MM.1S (cell line): ENCODE results near the gene SLC15A2.

Experiments used
- DNase-seq: peaks from one replicate; pipeline ENCODE4 v3.0.0-alpha.2; 2015
- H2AFZ ChIP-seq: fragments of 300-600 bp; sonication (generic); 2 replicates; pipeline ENCODE4 v1.6.0; 2016; ENCODE audit warnings: antibody characterized with exemption, low read length
- H3F3A ChIP-seq: fragments of 300-600 bp; sonication (generic); 2 replicates; pipeline ENCODE4 v1.6.1; 2016; ENCODE audit warnings: mild to moderate bottlenecking, antibody characterized with exemption, low read length, moderate library complexity, mixed read lengths; ENCODE audit not compliant: insufficient read depth
- H3K27ac ChIP-seq: fragments of 300-600 bp; sonication (generic); 2 replicates; pipeline ENCODE4 v1.5.1; 2016; ENCODE audit warnings: mild to moderate bottlenecking, low read length
- H3K27me3 ChIP-seq: fragments of 300-600 bp; sonication (generic); replicated peaks from 2 replicates; pipeline ENCODE4 v1.6.0; 2016; ENCODE audit warnings: low read length; ENCODE audit not compliant: insufficient read depth
- H3K36me3 ChIP-seq: fragments of 300-600 bp; sonication (generic); replicated peaks from 2 replicates; pipeline ENCODE4 v1.6.1; 2016; ENCODE audit warnings: mild to moderate bottlenecking, low read length, mixed read lengths; ENCODE audit not compliant: insufficient read depth
- H3K4me1 ChIP-seq: fragments of 300-600 bp; sonication (generic); 2 replicates; pipeline ENCODE4 v1.6.1; 2016; ENCODE audit warnings: low read length, mixed read lengths
- H3K4me2 ChIP-seq: fragments of 300-600 bp; sonication (generic); 2 replicates; pipeline ENCODE4 v1.6.0; 2016; ENCODE audit warnings: low read depth, low read length
- H3K4me3 ChIP-seq: fragments of 300-600 bp; sonication (generic); 2 replicates; pipeline ENCODE4 v1.5.1; 2016; ENCODE audit warnings: low read length, mixed read lengths
- H3K79me2 ChIP-seq: fragments of 300-600 bp; sonication (generic); 2 replicates; pipeline ENCODE4 v1.6.1; 2016; ENCODE audit warnings: mixed run types, low read length, mixed read lengths
- H3K9ac ChIP-seq: fragments of 300-600 bp; sonication (generic); 2 replicates; pipeline ENCODE4 v1.6.1; 2016; ENCODE audit warnings: low read length, mixed read lengths
- H3K9me2 ChIP-seq: fragments of 300-600 bp; sonication (generic); replicated peaks from 2 replicates; pipeline ENCODE4 v1.6.1; 2016; ENCODE audit warnings: mild to moderate bottlenecking, low read length, mixed read lengths; ENCODE audit not compliant: insufficient read depth
- H3K9me3 ChIP-seq: fragments of 300-600 bp; sonication (generic); replicated peaks from 2 replicates; pipeline ENCODE4 v1.6.1; 2016; ENCODE audit warnings: mild to moderate bottlenecking, low read length, mixed read lengths; ENCODE audit not compliant: insufficient read depth
- H4K20me1 ChIP-seq: fragments of 300-600 bp; sonication (generic); 2 replicates; pipeline ENCODE4 v1.6.1; 2016; ENCODE audit warnings: mild to moderate bottlenecking, low read length, moderate library complexity, mixed read lengths; ENCODE audit not compliant: insufficient read depth
- EZH2 ChIP-seq: fragments of 300-600 bp; sonication (generic); optimal IDR thresholded peaks from 2 replicates; pipeline ENCODE3; 2017; ENCODE audit warnings: low read depth, mild to moderate bottlenecking, antibody characterized with exemption, low read length, mixed read lengths
- EZH2phosphoT487 ChIP-seq: fragments of 300-600 bp; sonication (generic); IDR thresholded peaks from 2 replicates; pipeline ENCODE4 v1.6.1; 2018; ENCODE audit warnings: antibody characterized with exemption, low read length
- TF ChIP-seq, protein P1 (sequence below): fragments of 300-600 bp; sonication (generic); IDR thresholded peaks from 2 replicates; pipeline ENCODE4 v1.5.1; 2016; ENCODE audit warnings: antibody characterized with exemption, low read length, mixed read lengths

SLC15A2 gene

DNA sequence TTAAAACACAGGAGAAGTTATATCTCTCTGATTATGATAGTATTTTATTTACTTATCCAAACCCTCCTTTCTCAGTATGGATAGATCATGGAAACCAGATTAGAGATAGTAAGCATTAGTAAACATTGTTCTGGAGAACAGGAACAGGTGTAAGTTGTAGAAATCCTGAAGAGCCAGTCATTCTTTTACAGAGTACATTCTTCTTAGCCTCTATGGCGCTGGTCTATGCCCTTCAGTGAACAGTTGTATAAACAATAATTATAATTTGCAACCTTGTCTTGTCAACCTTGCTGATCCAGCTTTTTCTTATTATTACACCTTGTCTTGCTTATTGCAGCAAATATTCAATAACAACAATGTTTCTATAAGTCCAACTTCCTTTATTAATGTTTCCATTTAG, 47.4 kb downstream of the SLC15A2 start:
- DNase-seq, result no peak
- TF ChIP-seq EZH2, result no peak
- TF ChIP-seq EZH2phosphoT487, result no peak
- TF ChIP-seq, protein P1, sequence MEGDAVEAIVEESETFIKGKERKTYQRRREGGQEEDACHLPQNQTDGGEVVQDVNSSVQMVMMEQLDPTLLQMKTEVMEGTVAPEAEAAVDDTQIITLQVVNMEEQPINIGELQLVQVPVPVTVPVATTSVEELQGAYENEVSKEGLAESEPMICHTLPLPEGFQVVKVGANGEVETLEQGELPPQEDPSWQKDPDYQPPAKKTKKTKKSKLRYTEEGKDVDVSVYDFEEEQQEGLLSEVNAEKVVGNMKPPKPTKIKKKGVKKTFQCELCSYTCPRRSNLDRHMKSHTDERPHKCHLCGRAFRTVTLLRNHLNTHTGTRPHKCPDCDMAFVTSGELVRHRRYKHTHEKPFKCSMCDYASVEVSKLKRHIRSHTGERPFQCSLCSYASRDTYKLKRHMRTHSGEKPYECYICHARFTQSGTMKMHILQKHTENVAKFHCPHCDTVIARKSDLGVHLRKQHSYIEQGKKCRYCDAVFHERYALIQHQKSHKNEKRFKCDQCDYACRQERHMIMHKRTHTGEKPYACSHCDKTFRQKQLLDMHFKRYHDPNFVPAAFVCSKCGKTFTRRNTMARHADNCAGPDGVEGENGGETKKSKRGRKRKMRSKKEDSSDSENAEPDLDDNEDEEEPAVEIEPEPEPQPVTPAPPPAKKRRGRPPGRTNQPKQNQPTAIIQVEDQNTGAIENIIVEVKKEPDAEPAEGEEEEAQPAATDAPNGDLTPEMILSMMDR, result no peak
- Histone ChIP-seq H3K79me2 (no peaks in the 10 kb centered on the region), H4K20me1 (no peaks in the 10 kb centered on the region), H3K4me2 (no peak overlapping the region), H3K4me1 (no peaks in the 10 kb centered on the region), H3K4me3 (no peak overlapping the region), H3K27ac (no peak overlapping the region), H2AFZ (no peak overlapping the region), H3F3A (no peaks in the 10 kb centered on the region), H3K27me3 (no peaks in the 10 kb centered on the region), H3K9me3 (no peaks in the 10 kb centered on the region), H3K36me3 (no peaks in the 10 kb centered on the region; the same call in 1 of the 2 replicates), H3K9me2 (no peaks in the 10 kb centered on the region), H3K9ac (no peak overlapping the region)

DNA sequence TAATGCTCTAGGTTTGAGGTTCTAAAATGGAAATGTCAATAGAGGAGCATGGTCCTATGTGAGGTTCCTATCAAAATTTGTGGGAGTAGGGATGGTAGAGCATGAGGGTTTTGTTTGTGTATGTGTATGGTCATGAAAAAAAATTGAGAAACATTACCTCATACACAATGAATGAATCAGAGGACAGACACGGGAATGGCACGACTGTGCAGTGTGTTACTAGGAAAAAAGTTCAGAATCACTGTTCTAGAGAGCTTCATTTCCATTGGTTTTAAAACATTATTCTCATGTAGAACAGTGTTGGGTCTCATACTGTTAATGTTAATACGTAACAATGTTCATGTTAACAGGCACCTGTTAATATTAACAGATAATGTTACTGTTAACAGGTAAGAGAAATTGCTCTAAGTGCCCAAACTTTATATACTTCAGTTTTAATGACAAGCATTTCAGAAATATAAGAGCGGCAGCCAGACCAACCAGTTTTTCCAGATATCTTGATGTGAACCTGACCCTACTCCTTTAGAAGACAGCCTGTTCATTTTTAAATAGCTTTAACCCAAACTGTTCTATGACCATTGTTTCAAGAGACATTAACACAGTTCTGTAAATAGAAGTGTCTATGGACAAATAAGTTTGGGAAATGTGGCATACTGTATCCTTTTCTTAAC, 48.0 kb downstream of the SLC15A2 start:
- Histone ChIP-seq H3K36me3 (no peaks in the 10 kb centered on the region; the same call in 1 of the 2 replicates), H2AFZ (no peak overlapping the region), H3K9me2 (no peaks in the 10 kb centered on the region), H3K4me3 (no peak overlapping the region), H3K27me3 (no peaks in the 10 kb centered on the region), H3K9me3 (no peaks in the 10 kb centered on the region), H4K20me1 (no peaks in the 10 kb centered on the region), H3F3A (no peaks in the 10 kb centered on the region), H3K9ac (no peak overlapping the region), H3K27ac (no peak overlapping the region), H3K4me1 (no peaks in the 10 kb centered on the region), H3K4me2 (no peak overlapping the region), H3K79me2 (no peaks in the 10 kb centered on the region)
- TF ChIP-seq EZH2phosphoT487 (no peak), EZH2 (no peak)
- TF ChIP-seq, protein P1, result no peak
- no peak for DNase-seq

DNA sequence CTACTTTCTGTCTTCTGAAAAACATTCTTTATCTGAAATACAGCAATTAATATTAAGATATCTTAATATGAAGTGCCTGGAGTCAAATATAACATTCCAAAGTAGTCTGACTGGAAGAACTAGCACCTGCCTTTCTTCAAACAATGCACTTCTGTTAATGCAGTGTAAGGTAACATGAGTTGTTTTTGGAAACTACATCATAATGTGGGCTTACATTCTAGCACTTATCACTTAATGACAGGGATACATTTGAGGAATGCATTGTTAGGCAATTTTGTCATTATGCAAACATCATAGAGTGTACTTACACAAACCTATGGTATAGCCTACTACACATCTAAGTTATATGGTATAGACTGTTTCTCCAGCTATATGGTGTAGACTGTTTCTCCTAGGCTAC, 49.2 kb downstream of the SLC15A2 start:
- Histone ChIP-seq H3K9me3 (no peaks in the 10 kb centered on the region), H3K4me3 (no peak overlapping the region), H3K9me2 (no peaks in the 10 kb centered on the region), H4K20me1 (no peaks in the 10 kb centered on the region), H3K4me1 (no peaks in the 10 kb centered on the region), H3K4me2 (no peak overlapping the region), H2AFZ (no peak overlapping the region), H3K27me3 (no peaks in the 10 kb centered on the region), H3F3A (no peaks in the 10 kb centered on the region), H3K9ac (no peak overlapping the region), H3K27ac (no peak overlapping the region), H3K36me3 (peaks cover 3% of the 10 kb centered on the region; the same call in 1 of the 2 replicates), H3K79me2 (no peaks in the 10 kb centered on the region)
- DNase-seq, result no peak
- TF ChIP-seq, protein P1, result no peak
- TF ChIP-seq EZH2 (no peak), EZH2phosphoT487 (no peak)
